GM12875 (cell line): ENCODE measurements around the gene LBHD1.
"Not testable (repeated sequence)": the region's sequence is repeated elsewhere in the genome, so short reads cannot be mapped to it uniquely, and the experiment has no call there.

Experiments used
- H3K4me3 ChIP-seq: one replicate; pipeline ENCODE4 v1.5.1; 2011; ENCODE audit warnings: low read depth, low read length, control low read depth
- CTCF ChIP-seq: IDR thresholded peaks from 2 replicates; pipeline ENCODE4 v1.5.1; 2011; ENCODE audit warnings: low read depth, mild to moderate bottlenecking, control low read depth, inconsistent platforms, low read length, moderate library complexity, borderline replicate concordance; ENCODE audit not compliant: insufficient read depth

Gene LBHD1

GRCh38 chr11:62706850-62707247 lies 34.8 kb upstream of the LBHD1 start:
- H3K4me3 ChIP-seq: no peak overlapping the region
- no peak for TF ChIP-seq CTCF

- TF ChIP-seq CTCF: no peak
- peak overlapping the region; percentile 66 for H3K4me3 ChIP-seq
Measured at GRCh38 chr11:62705880-62706849, 34.1 kb upstream of the LBHD1 start.

DNA sequence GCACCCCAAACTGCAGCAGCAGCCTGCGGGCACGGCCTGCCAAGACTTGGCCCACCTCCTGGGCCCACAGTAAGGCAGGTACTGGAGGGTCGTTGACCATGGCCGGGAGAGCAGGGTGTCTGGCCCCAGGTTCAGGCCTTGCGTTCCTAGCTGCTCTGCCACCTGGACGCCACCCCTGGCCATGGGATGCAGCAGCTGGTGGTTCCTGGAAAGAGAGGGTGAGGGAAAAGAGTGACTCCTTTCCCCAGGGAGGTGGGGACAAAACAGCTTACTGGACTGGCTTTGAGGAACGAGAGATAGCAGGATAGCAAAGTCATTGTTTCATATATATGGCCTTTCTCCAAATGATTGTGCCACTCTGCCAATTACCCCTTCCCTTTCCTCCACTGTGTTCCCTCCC lies 33.3 kb upstream of the LBHD1 start:
- no peak for TF ChIP-seq CTCF
- H3K4me3 ChIP-seq: peak overlapping the region; percentile 66

DNA sequence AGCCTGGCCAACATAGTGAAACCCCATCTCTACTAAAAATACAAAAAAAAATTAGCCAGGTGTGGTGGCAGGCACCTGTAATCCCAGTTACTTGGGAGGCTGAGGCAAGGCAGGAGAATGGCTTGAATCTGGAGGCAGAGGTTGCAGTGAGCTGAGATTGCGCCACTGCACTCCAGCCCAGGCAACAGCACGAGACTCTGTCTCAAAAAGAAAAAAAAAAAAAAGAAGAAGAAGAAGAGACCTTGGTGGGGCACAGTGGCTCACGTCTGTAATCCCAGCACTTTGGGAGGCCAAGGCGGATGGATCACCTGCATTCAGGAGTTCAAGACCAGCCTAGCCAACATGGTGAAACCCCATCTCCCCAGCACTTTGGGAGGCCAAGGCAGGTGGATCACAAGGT lies 31.9 kb upstream of the LBHD1 start:
- not testable (repeated sequence) for H3K4me3 ChIP-seq

- no peak for TF ChIP-seq CTCF
- no peak overlapping the region for H3K4me3 ChIP-seq
Measured at GRCh38 chr11:62702246-62702645, 30.2 kb upstream of the LBHD1 start.

DNA sequence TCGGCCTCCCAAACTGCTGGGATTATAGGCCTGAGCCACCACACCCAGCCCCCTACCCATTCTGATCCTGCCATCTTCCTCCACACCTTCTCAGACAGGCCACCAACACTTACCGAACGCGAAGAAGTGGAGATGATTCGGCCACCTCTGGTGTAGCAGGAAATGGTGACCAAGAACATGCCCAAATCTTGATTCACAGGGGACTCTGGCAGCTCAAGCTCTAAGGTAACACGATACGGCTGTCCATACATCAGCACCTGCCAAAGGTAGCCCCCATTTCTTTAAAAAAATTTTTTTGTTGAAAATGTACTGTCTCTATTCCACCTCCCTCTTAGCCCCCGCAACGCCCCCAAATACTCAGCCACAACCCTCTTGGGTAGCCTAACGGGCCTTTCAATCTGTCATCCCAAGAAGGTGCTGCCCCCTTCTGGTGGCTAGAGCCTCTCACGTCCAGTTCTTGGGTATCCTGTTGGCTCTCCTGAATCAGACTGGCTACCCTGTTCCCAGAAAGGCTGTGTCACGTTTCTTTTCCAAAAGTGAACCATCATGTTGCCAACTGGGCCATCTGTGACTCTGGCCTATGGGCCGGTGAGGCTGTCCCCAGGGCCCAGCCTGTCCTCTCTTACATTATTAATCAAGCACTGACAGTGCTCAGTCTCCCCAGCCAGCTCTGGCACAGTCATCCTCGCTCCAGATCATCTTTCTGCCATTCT lies 22.5 kb upstream of the LBHD1 start:
- H3K4me3 ChIP-seq: no peak overlapping the region
- TF ChIP-seq CTCF: peak; percentile 84

- H3K4me3 ChIP-seq: not testable (repeated sequence)
Measured at GRCh38 chr11:62693624-62694023, 21.6 kb upstream of the LBHD1 start.

- H3K4me3 ChIP-seq: no peak within 1 kb of the TSS
- no peak for TF ChIP-seq CTCF
Measured at GRCh38 chr11:62689421-62690183, 17.5 kb upstream of the LBHD1 start, which contains the start of gene LRRN4CL. Gene LRRN4CL (minus strand): TSS chr11:62689530. CDS start chr11:62688508, 1,022 bp downstream.
